ENCODE data around the gene NRXN3.

The NRXN3 gene

GRCh38 chr14:78170203-78170602, at the start of gene NRXN3:
Gene NRXN3, plus strand, starts transcription at chr14:78170373. Its CDS starts 72,721 bp downstream, at chr14:78243094.
- no peak for DNase-seq

- no peak for DNase-seq
Measured at GRCh38 chr14:78122436-78122835, 47.7 kb upstream of the NRXN3 start.

DNA sequence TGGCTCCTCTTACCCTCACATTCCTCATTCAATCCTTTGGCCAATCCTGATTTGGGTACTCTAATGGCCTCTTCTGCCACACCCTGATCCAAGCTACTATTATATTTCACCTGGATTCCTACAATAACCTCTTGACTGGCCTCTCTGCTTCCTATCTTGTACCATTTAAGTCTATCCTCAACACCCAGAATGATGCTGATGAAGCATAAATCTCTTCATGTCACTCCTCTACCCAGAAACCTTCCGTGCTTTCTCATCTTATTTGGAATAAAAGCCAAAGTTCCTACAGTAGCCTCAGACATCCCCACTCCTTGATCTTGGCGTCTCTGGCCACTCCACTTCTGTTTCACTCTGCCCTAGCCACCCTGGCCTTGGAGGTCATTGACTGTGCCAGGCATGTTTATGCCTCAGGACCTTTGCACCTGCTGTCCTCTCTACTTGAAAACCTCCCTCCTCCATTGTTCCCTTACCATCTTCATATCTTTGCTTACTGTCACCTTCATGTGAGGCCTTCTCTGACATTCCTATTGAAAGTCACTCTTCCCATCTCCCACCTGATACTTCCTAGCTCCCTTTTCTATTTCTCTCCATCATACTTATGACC, 46.4 kb upstream of the NRXN3 start:
- no peak for DNase-seq

- no peak for DNase-seq
Measured at GRCh38 chr14:78127961-78128360, 42.2 kb upstream of the NRXN3 start.

GRCh38 chr14:78129375-78129774, 40.8 kb upstream of the NRXN3 start:
- DNase-seq, result no peak

DNA sequence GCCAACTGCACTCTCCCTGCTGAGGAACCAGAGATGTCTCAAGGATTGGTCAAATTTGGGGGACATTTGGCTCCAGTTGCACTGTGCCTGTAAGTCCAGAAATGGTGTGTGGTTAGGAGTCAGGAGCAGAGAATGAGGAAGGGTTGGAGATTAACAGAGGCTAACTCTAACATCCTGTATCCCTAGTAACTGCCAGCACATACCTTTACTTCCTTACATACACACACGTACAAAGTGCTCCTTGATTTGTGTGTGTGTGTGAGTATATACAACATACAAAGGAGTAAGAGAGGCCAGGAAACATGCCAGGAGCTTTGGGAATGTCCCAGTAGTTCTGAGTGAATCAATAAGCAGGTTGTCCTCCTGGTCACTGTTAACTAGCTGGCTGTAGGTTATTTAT, 39.8 kb upstream of the NRXN3 start:
- no peak for DNase-seq

- no peak for DNase-seq
Measured at GRCh38 chr14:78131201-78131600, 39.0 kb upstream of the NRXN3 start.

DNA sequence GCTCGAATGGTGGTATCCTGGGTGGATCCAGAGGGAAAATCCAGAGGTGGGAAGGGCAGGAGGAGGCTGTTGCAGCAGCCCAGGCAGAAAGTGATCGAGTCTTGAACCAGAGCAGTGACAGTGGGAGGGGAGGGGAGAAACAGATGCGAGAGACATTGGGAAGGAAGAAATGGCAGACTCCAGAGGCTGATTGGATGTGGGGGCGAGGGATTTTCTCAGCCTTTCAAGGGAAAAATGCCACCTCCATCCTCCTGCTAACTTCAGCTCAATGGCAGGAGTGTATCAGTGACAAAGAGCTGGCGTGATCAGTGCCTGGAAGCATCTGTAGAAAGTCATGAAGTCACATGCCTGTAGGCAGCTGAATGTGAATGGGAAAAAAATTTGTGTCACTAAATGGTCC, 38.6 kb upstream of the NRXN3 start:
- no peak for DNase-seq

DNA sequence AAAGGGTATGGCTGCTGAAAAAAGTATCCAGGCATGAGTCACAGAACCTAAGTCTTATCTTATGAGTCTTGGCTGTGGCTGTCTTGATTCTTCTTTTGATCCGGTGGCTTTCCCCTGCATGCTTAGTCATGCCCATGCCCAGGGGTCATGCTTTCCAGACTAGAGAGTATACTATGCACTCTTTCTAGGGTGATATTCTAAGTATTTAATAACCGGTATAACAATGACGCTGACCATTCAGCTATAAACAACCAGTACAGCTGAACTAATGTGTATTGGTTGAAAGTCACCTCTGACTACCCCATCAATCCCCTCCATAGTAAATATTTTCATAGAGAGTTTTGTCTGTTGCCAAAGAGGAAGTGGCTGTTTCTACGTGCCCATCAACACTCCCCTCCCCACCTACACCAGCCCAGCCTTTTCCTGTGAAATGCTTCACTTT, 34.7 kb upstream of the NRXN3 start:
- DNase-seq, result no peak

DNA sequence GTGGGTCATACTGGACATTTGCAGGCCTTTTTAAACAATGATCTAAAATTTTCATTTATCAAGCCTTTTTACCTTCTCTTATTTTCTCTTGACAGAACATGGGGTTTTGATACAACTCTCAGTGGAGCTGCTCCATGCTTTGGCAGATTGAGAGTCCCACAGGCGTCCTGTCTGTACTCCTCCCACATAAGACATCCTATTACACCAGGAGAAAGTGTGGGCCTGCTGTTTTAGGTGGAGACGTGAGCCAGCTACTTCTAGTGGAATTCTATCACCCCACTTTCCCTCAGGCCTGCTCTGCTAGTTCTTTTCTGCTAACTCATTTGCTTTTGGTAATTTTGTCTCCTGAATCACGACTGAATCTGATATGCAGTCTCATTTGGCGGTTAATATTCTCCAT, 33.5 kb upstream of the NRXN3 start:
- DNase-seq, result no peak

- DNase-seq, result no peak
Measured at GRCh38 chr14:78141590-78141989, 28.6 kb upstream of the NRXN3 start.

DNA sequence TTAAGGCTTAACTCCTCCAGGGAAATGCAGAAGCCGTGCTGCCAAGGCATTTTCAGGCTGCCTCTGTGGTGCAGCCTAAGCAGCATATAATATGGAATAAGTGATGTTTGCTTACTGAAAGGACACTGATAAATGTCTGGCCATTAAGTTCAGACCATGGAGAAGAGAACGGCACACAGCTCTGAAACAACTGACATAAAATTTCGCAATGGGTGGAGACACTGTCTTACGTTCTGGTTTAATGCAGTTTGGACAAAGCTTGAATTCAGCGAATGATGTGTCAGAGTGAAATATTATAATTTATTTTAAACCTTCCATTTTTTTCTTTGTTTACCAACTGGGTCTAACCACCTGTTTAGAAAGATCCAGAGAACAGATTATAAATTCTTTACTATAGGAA, 27.2 kb upstream of the NRXN3 start:
- no peak for DNase-seq

DNA sequence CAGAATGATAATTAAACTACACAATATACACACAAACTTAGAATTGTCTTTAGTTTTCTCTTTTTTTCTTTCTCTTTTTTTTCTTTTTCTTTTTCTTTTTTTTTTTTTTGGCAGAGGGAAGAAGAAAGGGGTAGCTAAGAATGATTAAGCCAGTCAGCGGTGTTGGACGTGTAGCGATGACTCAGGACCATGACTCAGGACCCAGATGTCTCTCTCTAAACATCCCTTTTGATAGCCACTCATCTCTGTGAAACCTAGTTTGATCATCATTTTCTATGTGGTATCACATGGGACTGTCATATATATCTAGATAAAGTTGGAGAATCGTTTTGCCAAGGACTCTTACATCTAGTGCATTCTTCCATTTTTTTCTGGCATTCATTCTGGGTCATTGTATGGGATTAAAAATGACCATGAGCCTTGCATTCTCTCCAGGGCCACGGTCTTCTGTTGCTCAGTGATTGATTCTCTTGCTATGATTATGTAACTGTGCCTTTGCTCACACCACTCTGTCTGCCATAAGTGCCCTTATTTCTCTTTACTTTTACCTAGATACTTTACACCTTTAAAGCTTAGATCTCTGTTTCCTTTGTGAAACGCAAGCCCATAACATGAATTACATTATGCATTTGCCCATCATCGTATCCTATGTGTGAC, 26.6 kb upstream of the NRXN3 start:
- DNase-seq, result no peak

- no peak for DNase-seq
Measured at GRCh38 chr14:78152201-78153063, 17.7 kb upstream of the NRXN3 start.

DNA sequence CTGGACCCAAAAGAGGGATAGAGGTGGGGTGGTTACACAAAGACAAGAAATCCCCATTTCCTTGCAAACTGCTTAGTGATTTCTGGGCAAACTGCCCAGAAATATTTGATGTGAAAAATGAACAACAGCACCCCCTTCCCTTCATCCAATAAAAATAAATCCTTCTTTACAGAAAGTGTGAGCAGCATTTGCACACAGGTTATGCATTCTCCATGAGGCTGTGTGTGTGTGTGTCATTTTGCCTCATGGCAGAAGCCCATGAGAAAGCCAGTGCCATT, 17.2 kb upstream of the NRXN3 start:
- no peak for DNase-seq

DNA sequence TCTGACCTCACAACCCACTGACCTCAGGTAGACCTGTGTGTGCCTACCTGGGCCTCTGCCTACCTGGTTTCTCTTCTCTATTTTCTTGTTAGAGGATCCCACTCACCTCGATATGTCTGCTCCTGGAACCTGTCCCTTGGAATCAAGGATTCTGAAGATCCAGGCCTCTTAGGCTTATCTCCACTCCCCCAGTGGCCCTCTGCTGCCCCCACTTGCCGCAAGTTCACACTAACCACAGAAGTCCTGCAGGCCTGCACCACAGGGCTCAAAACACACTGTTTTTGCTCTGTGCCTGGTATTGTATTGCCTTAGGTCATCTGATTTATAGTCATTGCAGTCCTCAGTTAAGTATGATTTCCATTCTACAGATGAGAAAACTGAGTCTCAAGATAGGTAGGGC, 15.3 kb upstream of the NRXN3 start:
- DNase-seq, result no peak

DNA sequence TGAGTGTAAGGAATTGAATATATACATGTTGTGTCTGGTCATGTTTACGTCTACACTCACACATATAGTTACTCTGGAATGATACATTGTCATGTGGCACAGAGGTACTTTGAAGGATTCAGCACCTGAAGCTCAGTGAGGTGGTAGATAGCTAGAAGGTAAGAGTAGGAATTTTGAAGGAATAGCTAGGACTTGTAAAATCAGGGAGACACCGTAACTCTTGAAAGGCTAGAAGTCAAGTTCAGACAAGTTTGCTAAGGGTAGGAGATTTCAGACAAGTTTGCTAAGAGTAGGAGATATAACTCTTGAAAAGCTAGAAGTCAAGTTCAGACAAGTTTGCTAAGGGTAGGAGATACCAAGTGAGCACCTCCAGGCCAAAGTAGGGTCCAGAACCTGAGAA, 14.0 kb upstream of the NRXN3 start:
- DNase-seq, result no peak

DNA sequence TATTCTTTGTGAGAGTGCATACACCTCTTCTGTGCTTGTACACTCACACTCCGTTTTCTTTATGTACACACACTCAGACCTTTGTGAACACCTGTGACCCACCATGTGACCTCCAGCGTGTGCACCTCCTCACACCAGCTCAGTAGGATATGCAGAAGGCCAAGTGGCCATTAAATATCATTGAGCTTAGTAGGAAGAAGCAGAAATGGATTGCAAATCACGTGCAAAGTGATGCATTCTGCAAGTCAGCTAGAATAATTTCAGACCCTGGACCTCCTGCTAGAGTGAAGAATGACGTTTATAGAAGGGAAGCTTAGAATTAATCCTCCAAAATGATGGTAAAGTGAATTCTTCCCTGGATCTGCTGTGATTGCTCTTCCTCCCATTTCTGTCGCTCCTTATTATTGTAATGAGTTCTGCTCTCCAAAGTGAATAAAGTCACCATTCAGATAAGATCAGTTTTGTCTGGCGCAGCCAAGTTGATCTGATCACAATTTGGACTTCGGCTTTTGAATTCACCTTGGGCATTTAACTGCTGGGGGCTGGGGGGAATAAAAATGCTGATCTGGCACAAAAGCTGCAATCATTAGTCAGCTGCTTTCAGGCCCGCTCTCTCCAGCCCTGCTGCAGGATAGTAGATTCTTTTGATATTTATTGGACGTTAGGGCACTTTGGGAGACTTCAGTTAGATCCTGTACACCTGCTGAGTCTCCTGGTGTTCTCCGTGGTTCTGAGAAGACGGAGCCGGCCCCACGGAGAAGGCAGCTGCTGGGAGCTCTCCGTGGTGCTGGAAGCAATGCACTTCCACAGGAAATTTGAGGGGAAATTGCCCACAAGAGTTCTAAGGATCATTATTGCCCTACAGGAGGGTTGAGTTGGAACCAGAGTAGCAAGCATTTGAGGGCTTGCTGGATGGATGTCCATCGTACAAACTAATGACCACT, 12.4 kb upstream of the NRXN3 start:
- DNase-seq, result no peak

DNA sequence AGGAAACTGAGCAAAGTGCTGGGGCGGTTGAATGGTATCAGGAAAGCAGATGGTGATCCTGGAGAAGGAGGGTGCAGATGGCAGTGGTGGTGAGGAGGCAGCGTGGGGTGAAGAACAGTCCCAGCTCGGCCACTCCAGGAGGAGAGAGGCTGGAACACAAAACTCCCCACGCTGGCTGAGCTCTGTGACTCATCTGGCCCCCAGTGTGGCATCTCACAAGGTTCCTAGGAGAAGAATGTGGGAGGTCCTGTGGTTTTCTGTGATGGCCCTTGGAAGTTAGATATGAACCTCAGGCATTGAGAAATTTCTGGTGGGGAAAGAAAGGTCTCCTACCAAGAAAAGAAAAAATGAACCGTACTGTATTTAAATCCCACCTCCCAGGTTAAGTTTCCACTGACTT, 8.0 kb upstream of the NRXN3 start:
- no peak for DNase-seq

DNA sequence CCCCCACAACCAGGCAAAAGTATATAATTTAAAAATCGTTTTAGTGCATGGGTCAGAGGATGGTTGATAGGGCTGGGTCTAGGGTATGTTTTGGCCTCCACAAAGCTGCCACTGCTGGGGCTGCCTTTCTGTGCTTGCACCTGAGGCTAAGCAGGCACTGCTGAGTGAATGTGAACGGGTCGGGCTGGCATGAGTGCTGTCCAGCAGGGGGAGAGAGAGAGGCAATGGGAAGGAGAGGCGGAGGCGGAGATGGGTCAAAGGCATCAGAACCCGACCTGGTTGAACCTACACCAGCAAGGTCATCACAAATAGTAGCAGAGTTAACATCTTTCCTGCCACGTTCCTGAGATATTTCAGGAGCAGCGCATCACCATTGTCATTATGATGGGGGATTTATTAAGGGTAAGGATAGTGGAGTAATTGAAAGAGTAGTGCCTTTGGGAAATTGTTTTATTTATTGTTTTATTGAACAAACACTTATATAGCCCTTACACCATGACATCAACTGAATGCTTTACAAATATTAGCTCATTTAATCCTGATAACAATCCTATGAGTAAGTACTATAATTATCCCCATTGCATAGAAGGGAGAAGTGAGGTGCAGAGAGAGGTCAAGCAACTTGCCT, 5.8 kb upstream of the NRXN3 start:
- peak; percentile 23 for DNase-seq

DNA sequence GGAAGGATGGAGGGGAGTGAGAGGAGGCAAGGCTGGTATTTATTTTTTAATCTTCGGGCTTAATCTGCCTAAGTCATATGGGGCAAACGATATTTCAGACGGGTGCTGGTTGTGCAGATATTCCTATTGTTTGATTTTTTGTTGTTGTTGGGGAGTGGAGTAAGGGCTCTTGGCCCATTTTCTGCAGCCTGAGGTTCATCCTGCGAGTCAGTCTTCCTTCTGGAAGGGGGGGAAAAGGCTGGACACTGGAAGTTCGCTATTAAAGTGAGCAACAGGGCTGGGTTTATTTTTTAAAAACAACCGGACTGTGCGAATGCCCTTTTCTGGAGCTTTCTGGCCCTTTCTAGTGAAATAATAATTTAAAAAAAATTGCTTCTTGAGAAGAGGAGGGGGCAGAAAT, 2.3 kb downstream of the NRXN3 start:
- no peak for DNase-seq

DNA sequence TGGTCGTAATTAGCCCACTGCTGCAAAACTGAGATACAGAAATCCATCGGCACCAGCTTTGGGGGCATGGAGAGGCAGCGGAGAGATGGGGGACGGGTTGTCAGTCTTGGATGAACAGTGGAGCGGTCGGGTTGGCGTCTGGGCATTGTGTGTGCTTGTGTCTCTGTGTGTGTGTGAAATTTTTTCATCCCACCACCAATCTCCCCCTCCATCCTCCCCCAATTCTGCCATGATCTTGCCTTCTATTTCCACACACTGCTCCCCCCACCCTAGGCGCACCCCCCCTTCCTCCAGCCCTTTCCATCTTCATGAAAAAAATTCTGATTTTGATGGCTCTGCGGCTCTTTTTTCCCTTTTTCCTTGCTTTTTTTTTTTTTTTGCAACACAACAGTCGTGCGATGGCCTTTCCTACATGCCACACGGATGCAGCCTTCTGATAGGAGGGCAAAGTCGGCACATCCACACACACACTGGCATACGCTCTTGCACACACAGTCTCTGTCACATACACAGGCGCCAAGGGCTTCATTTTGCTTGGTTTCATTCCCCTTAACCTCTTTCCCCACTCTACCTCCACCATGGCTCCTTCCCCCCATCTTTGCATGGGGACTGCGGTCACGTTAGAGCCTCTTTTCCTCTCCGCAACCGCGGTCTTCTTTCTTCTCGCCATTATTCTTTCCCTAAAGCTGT, 3.3 kb downstream of the NRXN3 start:
- DNase-seq, result no peak

Data from stimulated activated CD4-positive, alpha-beta T cell treated with anti-CD3 and anti-CD28 coated beads, Interleukin-15, amount 100 ng/mL, for 24 hours (primary cell).